Measurements from ENCODE around the gene TIMP2. TPM values are rescaled to one million over a fixed set of nuclear protein-coding genes. Genes with fewer than 3 reads are reported as not detected.
"Not testable (repeated sequence)": the region's sequence is repeated elsewhere in the genome, so short reads cannot be mapped to it uniquely, and the experiment has no call there.

Gene TIMP2
- total and polyA plus RNA-seq, 8 donors: 22.2 to 128 (median 51.0) TPM

DNA sequence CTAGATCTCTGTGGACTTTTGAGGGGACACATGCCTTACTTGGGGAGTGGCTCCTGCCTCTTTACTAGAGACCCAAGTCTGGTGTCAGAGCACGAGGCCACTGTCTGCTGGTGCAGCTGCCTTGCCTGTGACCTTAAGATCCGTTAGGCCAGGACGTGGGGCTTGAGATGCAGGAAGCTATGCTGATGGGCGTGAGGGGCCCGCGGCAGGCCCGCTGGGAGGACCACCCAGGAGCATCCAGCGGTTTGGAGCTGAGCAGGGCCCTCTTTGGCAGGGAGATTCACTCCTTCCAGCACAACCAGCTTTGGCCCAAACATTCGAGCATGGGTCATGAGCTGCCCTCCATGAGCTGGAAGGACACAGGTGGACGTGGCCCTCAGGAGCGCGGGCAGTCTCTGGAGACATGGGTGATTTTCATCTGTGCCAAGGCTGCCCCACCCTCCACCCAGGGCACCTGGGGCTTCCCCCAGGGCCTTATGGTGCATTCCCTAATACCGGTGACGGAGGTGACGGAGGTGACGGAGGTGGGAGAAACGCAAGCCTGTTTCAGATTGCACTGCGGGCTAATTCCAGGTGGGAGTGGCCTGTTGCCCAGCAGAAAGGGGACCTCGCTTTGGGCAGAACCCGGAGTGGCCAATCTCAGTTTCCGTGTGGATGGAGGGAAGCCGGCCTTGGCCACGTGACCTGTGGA lies 41.9 kb upstream of the TIMP2 start:
- peaks cover 0 to 8% (median 5%) of the 10 kb centered on the region in 3 donors for H3K4me1 ChIP-seq
- ATAC-seq (no peak), DNase-seq (no peak), FAIRE-seq (no peak)
- intact Hi-C loops (cut with DNase I): loop anchor here in 1 of 3 donors (5.0 kb wide), 1 partner anchor 100 kb away; no protein-coding TSS in a partner anchor
- no peaks in the 10 kb centered on the region for H3K9me3 ChIP-seq
- no peak overlapping the region for H3K27ac ChIP-seq
- 87 to 89% methylated on average over 23 of the region's 23 CpGs for WGBS, 2 donors
- H3K4me3 ChIP-seq: no peak overlapping the region
- TF ChIP-seq, protein P1, sequence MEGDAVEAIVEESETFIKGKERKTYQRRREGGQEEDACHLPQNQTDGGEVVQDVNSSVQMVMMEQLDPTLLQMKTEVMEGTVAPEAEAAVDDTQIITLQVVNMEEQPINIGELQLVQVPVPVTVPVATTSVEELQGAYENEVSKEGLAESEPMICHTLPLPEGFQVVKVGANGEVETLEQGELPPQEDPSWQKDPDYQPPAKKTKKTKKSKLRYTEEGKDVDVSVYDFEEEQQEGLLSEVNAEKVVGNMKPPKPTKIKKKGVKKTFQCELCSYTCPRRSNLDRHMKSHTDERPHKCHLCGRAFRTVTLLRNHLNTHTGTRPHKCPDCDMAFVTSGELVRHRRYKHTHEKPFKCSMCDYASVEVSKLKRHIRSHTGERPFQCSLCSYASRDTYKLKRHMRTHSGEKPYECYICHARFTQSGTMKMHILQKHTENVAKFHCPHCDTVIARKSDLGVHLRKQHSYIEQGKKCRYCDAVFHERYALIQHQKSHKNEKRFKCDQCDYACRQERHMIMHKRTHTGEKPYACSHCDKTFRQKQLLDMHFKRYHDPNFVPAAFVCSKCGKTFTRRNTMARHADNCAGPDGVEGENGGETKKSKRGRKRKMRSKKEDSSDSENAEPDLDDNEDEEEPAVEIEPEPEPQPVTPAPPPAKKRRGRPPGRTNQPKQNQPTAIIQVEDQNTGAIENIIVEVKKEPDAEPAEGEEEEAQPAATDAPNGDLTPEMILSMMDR (IDR thresholded peaks at IDR 0.05): no peak
- H3K27me3 ChIP-seq: no peaks in the 10 kb centered on the region
- no peaks in the 10 kb centered on the region for H3K36me3 ChIP-seq

DNA sequence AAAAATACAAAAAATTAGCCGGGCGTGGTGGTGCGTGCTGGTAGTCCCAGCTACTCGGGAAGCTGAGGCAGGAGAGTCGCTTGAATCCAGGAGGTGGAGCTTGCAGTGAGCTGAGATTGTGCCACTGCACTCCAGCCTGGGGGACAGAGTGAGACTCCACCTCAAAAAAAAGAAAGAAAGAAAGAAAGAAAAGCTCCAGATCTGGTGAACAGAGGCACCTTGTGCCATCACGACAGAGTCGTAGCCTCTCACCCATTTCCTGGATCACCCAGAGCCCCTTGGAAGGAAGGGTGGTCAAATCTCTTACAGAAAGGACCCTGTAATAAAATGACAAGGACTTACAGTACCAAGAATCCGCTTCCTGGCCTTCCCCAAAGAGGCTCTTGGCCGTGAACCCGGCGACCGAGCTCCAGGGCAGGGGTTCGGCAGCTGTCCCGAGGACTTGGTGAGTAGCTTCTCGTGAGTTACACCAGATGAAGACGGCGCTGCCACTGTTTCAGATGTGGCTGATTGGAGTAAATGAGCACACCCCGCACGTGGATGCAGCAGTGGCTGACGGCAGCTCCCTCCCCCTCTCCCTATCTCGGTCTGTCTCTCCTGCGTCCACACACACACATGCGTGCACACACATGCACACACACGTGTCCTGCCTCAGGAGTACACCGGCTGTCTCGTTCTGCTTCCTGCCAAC lies 41.1 kb upstream of the TIMP2 start:
- no peak overlapping the region for H3K27ac ChIP-seq
- H3K27me3 ChIP-seq: no peaks in the 10 kb centered on the region
- H3K36me3 ChIP-seq: no peaks in the 10 kb centered on the region
- FAIRE-seq: no peak
- H3K4me1 ChIP-seq: peaks cover 0 to 7% (median 5%) of the 10 kb centered on the region in 3 donors
- no peak overlapping the region for H3K4me3 ChIP-seq
- no peak for ATAC-seq
- no peak for DNase-seq
- intact Hi-C loops (cut with DNase I): loop anchor here in 1 of 3 donors (5.0 kb wide), 1 partner anchor 99 kb away; no protein-coding TSS in a partner anchor
- WGBS, 2 donors: 84 to 85% methylated on average over 26 of the region's 26 CpGs
- no peaks in the 10 kb centered on the region for H3K9me3 ChIP-seq
- TF ChIP-seq, protein P1 (IDR thresholded peaks at IDR 0.05): no peak

DNA sequence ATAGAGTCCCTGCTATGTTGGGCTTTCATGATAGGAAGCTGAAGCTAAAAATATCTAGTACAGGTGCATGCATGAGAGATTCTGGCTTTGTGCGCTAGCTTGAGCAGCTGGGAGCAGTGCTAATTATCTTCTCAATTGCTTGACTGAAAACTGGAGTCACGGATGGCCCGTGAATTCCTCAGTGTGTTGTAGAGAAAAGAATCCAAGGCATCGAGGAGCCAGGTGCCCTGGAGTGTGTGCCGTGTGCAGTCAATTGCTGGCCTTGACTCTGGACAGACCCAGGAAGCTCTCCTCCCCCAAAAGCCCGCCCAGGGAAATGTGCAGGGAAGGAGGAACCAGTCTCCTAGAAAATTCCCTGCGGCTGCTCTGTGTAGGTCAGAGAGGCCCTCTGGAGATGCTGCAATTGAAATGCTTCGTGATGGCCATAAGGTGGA lies 40.3 kb upstream of the TIMP2 start:
- DNase-seq: no peak
- ATAC-seq: no peak
- intact Hi-C loops (cut with DNase I): loop anchor here in 1 of 3 donors (5.0 kb wide), 1 partner anchor 98 kb away; no protein-coding TSS in a partner anchor
- FAIRE-seq: no peak
- TF ChIP-seq, protein P1 (IDR thresholded peaks at IDR 0.05): no peak
- Histone ChIP-seq H3K4me1 (no peaks in the 10 kb centered on the region), H3K9me3 (no peaks in the 10 kb centered on the region), H3K27ac (no peak overlapping the region), H3K36me3 (no peaks in the 10 kb centered on the region), H3K4me3 (no peak overlapping the region), H3K27me3 (no peaks in the 10 kb centered on the region)
- WGBS, 2 donors: 69 to 70% methylated on average over 8 of the region's 8 CpGs

DNA sequence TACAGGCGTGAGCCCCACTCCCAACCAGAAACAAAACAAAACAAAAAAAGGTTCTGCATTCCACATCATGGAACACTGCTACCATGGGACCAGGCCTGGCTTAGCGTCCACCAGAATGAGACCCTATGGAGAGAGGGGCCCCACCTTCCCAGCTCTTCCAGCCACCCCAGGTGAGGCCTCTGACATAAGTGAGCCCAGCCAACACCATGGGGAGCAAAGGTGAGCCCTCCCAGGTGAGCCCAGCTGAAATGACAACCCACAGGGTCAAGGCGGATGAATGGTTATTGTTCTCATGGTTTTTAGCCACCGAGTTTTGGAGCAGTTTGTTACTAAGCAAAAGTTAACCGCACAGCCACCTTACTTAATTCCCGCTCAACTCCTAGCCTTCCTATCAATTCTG lies 38.2 kb upstream of the TIMP2 start:
- Histone ChIP-seq H3K36me3 (no peaks in the 10 kb centered on the region), H3K27ac (no peak overlapping the region), H3K27me3 (no peaks in the 10 kb centered on the region), H3K4me1 (no peaks in the 10 kb centered on the region), H3K9me3 (no peaks in the 10 kb centered on the region), H3K4me3 (no peak overlapping the region)
- 83 to 85% methylated on average over 6 of the region's 6 CpGs for WGBS, 2 donors
- TF ChIP-seq, protein P1 (IDR thresholded peaks at IDR 0.05): no peak
- no peak for ATAC-seq
- DNase-seq: no peak
- no peak for FAIRE-seq
- intact Hi-C loops (cut with DNase I): no loop called here

DNA sequence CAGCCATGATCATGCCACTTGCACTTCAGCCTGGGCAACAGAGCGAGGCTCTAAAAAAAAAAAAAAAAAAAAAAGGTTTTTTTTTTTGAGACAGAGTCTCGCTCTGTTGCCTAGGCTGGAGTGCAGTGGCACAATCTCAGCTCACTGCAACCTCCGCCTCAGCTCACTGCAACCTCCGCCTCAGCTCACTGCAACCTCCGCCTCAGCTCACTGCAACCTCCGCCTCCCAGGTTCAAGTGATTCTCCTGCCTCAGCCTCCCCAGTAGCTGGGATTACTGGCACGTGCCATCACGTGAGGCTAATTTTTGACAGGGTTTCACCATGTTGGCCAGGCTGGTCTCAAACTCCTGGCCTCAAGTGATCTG lies 37.8 kb upstream of the TIMP2 start:
- intact Hi-C loops (cut with DNase I): not testable (repeated sequence)

More for the DNA sequence above, 37.8 kb upstream of the TIMP2 start:
- H3K36me3 ChIP-seq, H3K4me1 ChIP-seq, H3K9me3 ChIP-seq, H3K4me3 ChIP-seq, H3K27me3 ChIP-seq, FAIRE-seq, DNase-seq, ATAC-seq, H3K27ac ChIP-seq: not testable (repeated sequence)
- 88 to 93% methylated on average over 7 to 8 of the region's 8 CpGs for WGBS, 2 donors
